Mucosa of descending colon (tissue), 3 donors: ENCODE data around the gene TARBP1. TPM values are rescaled to one million over a fixed set of nuclear protein-coding genes. Genes with fewer than 3 reads are reported as not detected.
A peak's percentile ranks its signal among the peaks of the same experiment; 100 is the strongest.

Experiments used
- ATAC-seq: fragments of 200-7000 bp; cut with Tn5 transposase; one replicate; pipeline ENCODE4 v1.9.1; 2020; ENCODE audit warnings: mild to moderate bottlenecking, moderate library complexity
- DNase-seq, 3 donors: peaks; one replicate each; pipeline ENCODE4 v3.0.0-alpha.2; 2020
- H3K36me3 ChIP-seq: fragments of 200-600 bp; one replicate; pipeline ENCODE4 v1.8.0; 2021; ENCODE audit warnings: low read depth, mild to moderate bottlenecking
- H3K4me1 ChIP-seq: fragments of 200-600 bp; one replicate; pipeline ENCODE4 v1.8.0; 2021; ENCODE audit warnings: low read depth, mild to moderate bottlenecking
- H3K4me3 ChIP-seq: fragments of 200-600 bp; one replicate; pipeline ENCODE4 v1.8.0; 2021; ENCODE audit warnings: mild to moderate bottlenecking
- H3K9me3 ChIP-seq: fragments of 200-600 bp; one replicate; pipeline ENCODE4 v1.8.0; 2021; ENCODE audit warnings: mild to moderate bottlenecking
- intact Hi-C, 2 donors: fragments of 100-400 bp; cut with DNase I in 1 of 2; cut with micrococcal nuclease in 1 of 2; formaldehyde crosslinking; loops; one replicate each; pipeline versions ENCODE4 v1.11.0 to v1.11.1; 2022; cut with DNase I, micrococcal nuclease
- total RNA-seq, 3 donors: library from RNA; stranded (reverse); fragmentation: NEBNext Ultra II Directional in 2 of 3; extraction: Animal tissue kit (Norgen Biotek cat#: 25700) in 2 of 3; gene quantifications; one replicate each; pipeline versions ENCODE4 v1.2.1 to v1.2.4, GENCODE V29; 2021 to 2023
- TF ChIP-seq, protein P1 (sequence below): fragments of 200-600 bp; IDR thresholded peaks from one replicate; pipeline ENCODE4 v1.8.0; 2022; ENCODE audit warnings: antibody characterized with exemption, mild to moderate bottlenecking
- donor health status: DM: no; HTN: no; CAD: no; lungs with moderate emphysema.
- donor health status: DM: no; HTN: no; CAD: no.
- donor health status: DM: no; HTN: yes; CAD: no.

The TARBP1 gene
- total RNA-seq, 3 donors from 2014 or later, result 16.2 to 29.5 (median 23.5) TPM

GRCh38 chr1:234515821-234516241, 36.9 kb upstream of the TARBP1 start:
- H3K36me3 ChIP-seq, result no peaks in the 10 kb centered on the region
- TF ChIP-seq, protein P1, sequence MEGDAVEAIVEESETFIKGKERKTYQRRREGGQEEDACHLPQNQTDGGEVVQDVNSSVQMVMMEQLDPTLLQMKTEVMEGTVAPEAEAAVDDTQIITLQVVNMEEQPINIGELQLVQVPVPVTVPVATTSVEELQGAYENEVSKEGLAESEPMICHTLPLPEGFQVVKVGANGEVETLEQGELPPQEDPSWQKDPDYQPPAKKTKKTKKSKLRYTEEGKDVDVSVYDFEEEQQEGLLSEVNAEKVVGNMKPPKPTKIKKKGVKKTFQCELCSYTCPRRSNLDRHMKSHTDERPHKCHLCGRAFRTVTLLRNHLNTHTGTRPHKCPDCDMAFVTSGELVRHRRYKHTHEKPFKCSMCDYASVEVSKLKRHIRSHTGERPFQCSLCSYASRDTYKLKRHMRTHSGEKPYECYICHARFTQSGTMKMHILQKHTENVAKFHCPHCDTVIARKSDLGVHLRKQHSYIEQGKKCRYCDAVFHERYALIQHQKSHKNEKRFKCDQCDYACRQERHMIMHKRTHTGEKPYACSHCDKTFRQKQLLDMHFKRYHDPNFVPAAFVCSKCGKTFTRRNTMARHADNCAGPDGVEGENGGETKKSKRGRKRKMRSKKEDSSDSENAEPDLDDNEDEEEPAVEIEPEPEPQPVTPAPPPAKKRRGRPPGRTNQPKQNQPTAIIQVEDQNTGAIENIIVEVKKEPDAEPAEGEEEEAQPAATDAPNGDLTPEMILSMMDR, result no peak
- DNase-seq (no peak), ATAC-seq (no peak)
- H3K9me3 ChIP-seq, result no peaks in the 10 kb centered on the region
- intact Hi-C loops, result no loop called here
- H3K4me3 ChIP-seq, result no peak overlapping the region
- no peaks in the 10 kb centered on the region for H3K4me1 ChIP-seq

DNA sequence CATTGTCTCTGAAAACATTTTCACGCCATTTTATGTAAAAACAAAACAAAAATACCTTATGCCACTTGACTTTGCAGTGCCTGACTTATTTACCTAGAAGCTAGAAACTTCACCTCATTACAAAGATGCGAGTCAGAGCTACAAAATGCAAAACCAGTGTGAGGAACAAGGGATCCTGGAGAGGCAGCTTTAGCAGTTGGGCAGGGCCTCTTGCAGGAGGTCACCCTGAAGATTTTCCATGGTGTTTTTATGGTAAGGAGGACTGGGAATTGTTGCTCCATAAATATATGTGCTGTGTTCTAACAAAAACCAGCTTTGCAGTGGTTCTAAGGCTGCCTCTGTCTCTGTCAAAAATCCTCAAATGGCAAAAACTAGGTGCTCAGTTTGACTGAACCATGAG, 36.4 kb upstream of the TARBP1 start:
- TF ChIP-seq, protein P1, result no peak
- H3K9me3 ChIP-seq, result no peaks in the 10 kb centered on the region
- no peak for ATAC-seq
- H3K36me3 ChIP-seq, result no peaks in the 10 kb centered on the region
- intact Hi-C loops, result no loop called here
- H3K4me3 ChIP-seq, result no peak overlapping the region
- no peaks in the 10 kb centered on the region for H3K4me1 ChIP-seq
- no peak for DNase-seq

DNA sequence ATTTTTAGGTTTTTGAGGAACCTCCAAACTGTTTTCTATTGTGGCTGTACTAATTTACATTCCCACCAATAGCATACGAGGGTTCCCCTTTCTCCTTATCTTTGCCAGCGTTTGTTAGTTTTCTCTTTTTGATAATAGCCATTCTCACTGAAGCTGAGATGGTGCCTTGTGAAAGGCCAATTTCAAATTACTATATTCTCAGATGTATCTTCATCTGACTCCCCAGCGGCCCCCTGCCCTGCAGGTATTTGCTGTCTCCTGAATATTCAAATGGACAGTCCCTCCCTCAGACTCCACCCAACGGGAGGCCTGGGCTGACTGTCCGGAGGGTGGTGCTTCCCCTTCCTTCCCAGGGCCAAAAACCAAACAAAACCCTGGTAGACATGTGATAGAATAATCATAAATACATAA, 33.5 kb upstream of the TARBP1 start:
- peak; percentile 30 for ATAC-seq
- no peak for DNase-seq
- H3K36me3 ChIP-seq, result no peaks in the 10 kb centered on the region
- intact Hi-C loops, result no loop called here
- H3K4me1 ChIP-seq, result no peaks in the 10 kb centered on the region
- no peaks in the 10 kb centered on the region for H3K9me3 ChIP-seq
- no peak overlapping the region for H3K4me3 ChIP-seq
- TF ChIP-seq, protein P1, result no peak

DNA sequence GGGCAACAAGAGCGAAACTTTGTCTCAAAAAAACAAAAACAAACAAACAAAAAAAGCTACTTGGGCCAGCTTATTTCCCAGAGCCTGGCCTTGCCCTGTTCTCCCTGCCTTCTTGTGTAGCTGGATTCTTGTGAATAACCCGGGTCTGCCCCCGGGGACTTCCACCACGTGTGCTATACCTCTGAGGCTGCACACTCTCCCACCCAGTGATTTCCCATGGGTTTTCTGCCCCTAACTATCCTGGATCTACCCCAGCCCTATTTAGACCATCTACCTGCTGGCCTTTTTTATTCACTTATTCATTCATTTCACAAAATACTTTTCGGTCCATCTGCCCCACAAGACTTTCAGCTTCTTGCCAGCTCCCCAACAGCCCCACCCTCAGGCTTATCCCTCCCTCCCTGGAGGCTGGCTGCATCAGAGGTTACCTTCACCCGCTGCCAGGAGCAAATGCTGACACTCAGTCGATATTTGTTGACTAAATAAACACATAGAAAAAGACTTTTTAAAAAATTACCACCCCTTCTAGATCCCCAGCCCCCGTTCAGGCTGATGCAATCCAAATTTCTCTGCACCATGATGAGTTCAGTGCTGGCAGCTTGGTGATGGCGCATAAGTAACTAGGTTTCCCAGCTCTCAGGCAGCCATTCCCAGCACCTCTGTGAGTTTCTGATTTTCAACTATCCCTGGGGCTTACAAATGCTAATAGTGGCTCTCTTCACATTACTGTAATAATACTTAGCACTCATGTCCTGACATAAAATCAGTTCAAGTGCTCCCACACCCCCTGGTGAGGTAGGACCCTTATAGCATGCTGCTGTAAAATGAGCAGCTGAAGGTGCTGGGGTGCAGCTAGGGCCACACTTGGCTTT, 30.7 kb upstream of the TARBP1 start:
- Histone ChIP-seq H3K4me3 (no peak overlapping the region), H3K4me1 (no peaks in the 10 kb centered on the region), H3K9me3 (no peaks in the 10 kb centered on the region), H3K36me3 (no peaks in the 10 kb centered on the region)
- TF ChIP-seq, protein P1, result no peak
- no peak for DNase-seq
- intact Hi-C loops, result no loop called here
- ATAC-seq, result no peak

- ATAC-seq, result no peak
- H3K4me3 ChIP-seq, result no peak overlapping the region
- no peaks in the 10 kb centered on the region for H3K4me1 ChIP-seq
- DNase-seq, result no peak
- no peaks in the 10 kb centered on the region for H3K36me3 ChIP-seq
- intact Hi-C loops, result no loop called here
- H3K9me3 ChIP-seq, result no peaks in the 10 kb centered on the region
- TF ChIP-seq, protein P1, result no peak
Measured at GRCh38 chr1:234507626-234508387, 28.8 kb upstream of the TARBP1 start.
